ENCODE results near the gene CAMTA1. TPM values are rescaled to one million over a fixed set of nuclear protein-coding genes. Genes with fewer than 3 reads are reported as not detected.

The CAMTA1 gene
- total RNA-seq, 1 experiment from 2014 or later = 69.5 TPM

GRCh38 chr1:7005762-7006161, 220.5 kb downstream of the CAMTA1 start:
- no peak overlapping the region for H3K4me2 ChIP-seq (ENCODE audit: low read length)
- TF ChIP-seq SRF (IDR thresholded peaks at IDR 0.05; ENCODE audit: low read depth) (no peak), SIN3A (IDR thresholded peaks at IDR 0.05; ENCODE audit: low read depth) (no peak), MAX (IDR thresholded peaks at IDR 0.05) (no peak), TCF7L2 (IDR thresholded peaks at IDR 0.05; ENCODE audit: borderline replicate concordance, extremely low read depth, insufficient read depth, insufficient read length) (no peak), EZH2phosphoT487 (IDR thresholded peaks at IDR 0.05; ENCODE audit: borderline replicate concordance) (no peak), CEBPB (IDR thresholded peaks at IDR 0.05; ENCODE audit: low read depth) (no peak), CBX3 (IDR thresholded peaks at IDR 0.05; ENCODE audit: low read depth) (no peak), RAD21 (IDR thresholded peaks at IDR 0.05; ENCODE audit: low read depth) (no peak), SP1 (IDR thresholded peaks at IDR 0.05; ENCODE audit: low read depth) (no peak), ZNF274 (IDR thresholded peaks at IDR 0.05; ENCODE audit: low read depth, low read length) (no peak), POLR2AphosphoS5 (IDR thresholded peaks at IDR 0.05; ENCODE audit: low read depth, low read length) (no peak), CTCF (IDR thresholded peaks at IDR 0.05 in 2 of 3, conservative IDR thresholded peaks at IDR 0.05 in 1 of 3; ENCODE audit: borderline replicate concordance in 1 of 3, insufficient read depth in 1 of 3, low read depth in 2 of 3, low read length in 2 of 3) (no peak), YY1 (IDR thresholded peaks at IDR 0.05; ENCODE audit: extremely low read depth, insufficient replicate concordance, low read depth, low read length) (no peak), REST (IDR thresholded peaks at IDR 0.05; ENCODE audit: low read depth) (no peak), FOSL1 (IDR thresholded peaks at IDR 0.05; ENCODE audit: low read depth) (no peak), ZBTB33 (IDR thresholded peaks at IDR 0.05; ENCODE audit: extremely low read depth, insufficient replicate concordance, low read length) (no peak), ATF3 (IDR thresholded peaks at IDR 0.05) (no peak), EZH2 (IDR thresholded peaks at IDR 0.05) (no peak)
- CTCF ChIA-PET = no interaction called here
- POLR2A ChIA-PET = no interaction called here
- ATAC-seq (no peak), DNase-seq (ENCODE audit: low read depth, low spot score) (no peak)
- H3K9ac ChIP-seq (ENCODE audit: low read length) = no peak overlapping the region
- RAD21 ChIA-PET (ENCODE audit: low non-redundant PET in 1 of 2, low total read pairs in 2 of 2, uncharacterized antibody in 2 of 2, unreplicated experiment in 2 of 2) = no interaction called here
- no peaks in the 10 kb centered on the region for H4K20me1 ChIP-seq (ENCODE audit: insufficient read depth)
- no peak overlapping the region for H3K4me3 ChIP-seq (replicated peaks in 1 of 2; ENCODE audit: low read depth in 1 of 2, low read length in 2 of 2)
- H3K36me3 ChIP-seq (ENCODE audit: control insufficient read depth in 1 of 2, insufficient read depth in 2 of 2, low read length in 2 of 2) = no peaks in the 10 kb centered on the region
- H3K79me2 ChIP-seq (ENCODE audit: insufficient read depth, low read length) = no peaks in the 10 kb centered on the region
- no peaks in the 10 kb centered on the region for H3K9me2 ChIP-seq (ENCODE audit: insufficient read depth)
- H2AFZ ChIP-seq (ENCODE audit: low read depth, low read length, poor library complexity, severe bottlenecking) = no peak overlapping the region
- H3K27me3 ChIP-seq (ENCODE audit: insufficient read depth, low read length) = peaks cover 5% of the 10 kb centered on the region; the same call in 1 of the 2 replicates
- intact Hi-C loops (cut with micrococcal nuclease) = no loop called here
- no peak overlapping the region for H3K27ac ChIP-seq (ENCODE audit: low read depth, low read length)
- H3K4me1 ChIP-seq (ENCODE audit: control insufficient read depth in 1 of 2, insufficient read depth in 2 of 2, low read length in 2 of 2) = no peaks in the 10 kb centered on the region
- BruUV-seq (replicated peaks) = no TSS peak
- no peaks in the 10 kb centered on the region for H3K9me3 ChIP-seq (ENCODE audit: control insufficient read depth in 1 of 2, insufficient read depth in 1 of 2, low read depth in 1 of 2, low read length in 2 of 2)

Data from HCT116 (cell line).